ENCODE measurements around the gene SLC22A3.

GRCh38 chr6:160360955-160361354, 12.8 kb downstream of the SLC22A3 start:
- TF ChIP-seq, protein P1, sequence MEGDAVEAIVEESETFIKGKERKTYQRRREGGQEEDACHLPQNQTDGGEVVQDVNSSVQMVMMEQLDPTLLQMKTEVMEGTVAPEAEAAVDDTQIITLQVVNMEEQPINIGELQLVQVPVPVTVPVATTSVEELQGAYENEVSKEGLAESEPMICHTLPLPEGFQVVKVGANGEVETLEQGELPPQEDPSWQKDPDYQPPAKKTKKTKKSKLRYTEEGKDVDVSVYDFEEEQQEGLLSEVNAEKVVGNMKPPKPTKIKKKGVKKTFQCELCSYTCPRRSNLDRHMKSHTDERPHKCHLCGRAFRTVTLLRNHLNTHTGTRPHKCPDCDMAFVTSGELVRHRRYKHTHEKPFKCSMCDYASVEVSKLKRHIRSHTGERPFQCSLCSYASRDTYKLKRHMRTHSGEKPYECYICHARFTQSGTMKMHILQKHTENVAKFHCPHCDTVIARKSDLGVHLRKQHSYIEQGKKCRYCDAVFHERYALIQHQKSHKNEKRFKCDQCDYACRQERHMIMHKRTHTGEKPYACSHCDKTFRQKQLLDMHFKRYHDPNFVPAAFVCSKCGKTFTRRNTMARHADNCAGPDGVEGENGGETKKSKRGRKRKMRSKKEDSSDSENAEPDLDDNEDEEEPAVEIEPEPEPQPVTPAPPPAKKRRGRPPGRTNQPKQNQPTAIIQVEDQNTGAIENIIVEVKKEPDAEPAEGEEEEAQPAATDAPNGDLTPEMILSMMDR (IDR thresholded peaks at IDR 0.05; ENCODE audit: poor library complexity), result no peak
- no peak for TF ChIP-seq EZH2 (IDR thresholded peaks at IDR 0.05; ENCODE audit: borderline replicate concordance)

Measured in hepatocyte (in vitro differentiated cells).